Endothelial cell of umbilical vein (primary cell): ENCODE data around the gene DYNC1H1. TPM values are rescaled to one million over a fixed set of nuclear protein-coding genes. Genes with fewer than 3 reads are reported as not detected.

Experiments used
- BruUV-seq: library from RNA; stranded (reverse); fragments of 400-500 nt; replicated peaks from 2 replicates; lab custom pipeline; 2021; lab: Mats Ljungman, UMichigan
- CTCF ChIA-PET: fragments of 300-600, 350-600 bp; sonication (Branson Sonifier 250); formaldehyde crosslinking; loops from one replicate; lab custom pipeline; 2021; ENCODE audit warnings: antibody characterized with exemption, inconsistent platforms; lab: Charles Lee
- POLR2A ChIA-PET: fragments of 300-600, 350-600 bp; sonication (Branson Sonifier 250); formaldehyde crosslinking; loops from one replicate; lab custom pipeline; 2021; ENCODE audit warnings: antibody characterized with exemption, inconsistent platforms; lab: Charles Lee
- DNase-seq: peaks from one replicate; pipeline ENCODE4 v3.0.0-alpha.2; 2011; ENCODE audit warnings: low read depth, low spot score
- FAIRE-seq: peaks from 2 replicates; lab custom pipeline; 2011; peaks lifted over from hg19 to GRCh38; lab: Jason Lieb, UNC
- H2AFZ ChIP-seq: 2 replicates; pipeline ENCODE4 v1.6.0; 2012; ENCODE audit warnings: low read depth, low read length, control low read depth, inconsistent platforms
- H3K27ac ChIP-seq: 2 replicates; pipeline ENCODE4 v1.5.1; 2011; ENCODE audit warnings: low read depth, mild to moderate bottlenecking, control low read depth, low read length, moderate library complexity; ENCODE audit not compliant: insufficient read depth
- H3K27me3 ChIP-seq, 2 experiments: 2 replicates each; pipeline versions ENCODE4 v1.6.0 to v1.6.1; 2011; ENCODE audit warnings: low read length in 2 of 2, mixed read lengths in 1 of 2; ENCODE audit not compliant: control insufficient read depth in 2 of 2, insufficient read depth in 2 of 2
- H3K36me3 ChIP-seq, 2 experiments: 2 replicates in 1 of 2; 3 replicates in 1 of 2; pipeline ENCODE4 v1.5.1; 2011; ENCODE audit warnings: low read length in 2 of 2, mild to moderate bottlenecking in 1 of 2, moderate library complexity in 1 of 2; ENCODE audit not compliant: control insufficient read depth in 2 of 2, insufficient read depth in 2 of 2; ENCODE audit errors: extremely low read depth in 1 of 2
- H3K4me1 ChIP-seq: 3 replicates; pipeline ENCODE4 v1.5.1; 2011; ENCODE audit warnings: mild to moderate bottlenecking, low read length; ENCODE audit not compliant: control insufficient read depth, insufficient read depth; ENCODE audit errors: extremely low read depth
- H3K4me2 ChIP-seq: 2 replicates; pipeline ENCODE4 v1.6.1; 2011; ENCODE audit warnings: low read length, control low read depth, mixed read lengths; ENCODE audit not compliant: insufficient read depth
- H3K4me3 ChIP-seq, 3 experiments: fragments of 200-600 bp in 1 of 3; sonication (generic), shearing (Covaris generic) in 1 of 3; replicated peaks in 1 of 3; 2 replicates each; pipeline ENCODE4 v1.5.1; 2011 to 2016; ENCODE audit warnings: control low read depth in 3 of 3, low read length in 3 of 3, mild to moderate bottlenecking in 2 of 3, inconsistent platforms in 1 of 3, low read depth in 1 of 3, moderate library complexity in 1 of 3; ENCODE audit not compliant: insufficient read depth in 1 of 3
- H3K79me2 ChIP-seq: 2 replicates; pipeline ENCODE4 v1.6.0; 2012; ENCODE audit warnings: low read length, inconsistent platforms; ENCODE audit not compliant: control insufficient read depth, insufficient read depth
- H3K9ac ChIP-seq: replicated peaks from 2 replicates; pipeline ENCODE3; 2011; ENCODE audit warnings: low read length, control low read depth; ENCODE audit not compliant: insufficient read depth; ENCODE audit errors: extremely low read depth
- H3K9me1 ChIP-seq: replicated peaks from 3 replicates; pipeline ENCODE4 v1.6.0; 2011; ENCODE audit warnings: mild to moderate bottlenecking, low read length; ENCODE audit not compliant: control insufficient read depth, insufficient read depth; ENCODE audit errors: extremely low read depth
- H3K9me3 ChIP-seq: replicated peaks from 2 replicates; pipeline ENCODE4 v1.5.1; 2012; ENCODE audit warnings: low read length, inconsistent platforms; ENCODE audit not compliant: control insufficient read depth, insufficient read depth
- H4K20me1 ChIP-seq: replicated peaks from 2 replicates; pipeline ENCODE3; 2011; ENCODE audit warnings: mild to moderate bottlenecking, low read length; ENCODE audit not compliant: control insufficient read depth, insufficient read depth; ENCODE audit errors: extremely low read depth
- EZH2 ChIP-seq: IDR thresholded peaks from 2 replicates; pipeline ENCODE4 v1.6.1; 2012; ENCODE audit warnings: borderline replicate concordance, low read depth, mild to moderate bottlenecking, moderate library complexity, low read length, inconsistent platforms; ENCODE audit not compliant: severe bottlenecking
- FOS ChIP-seq: IDR thresholded peaks from 2 replicates; pipeline ENCODE4 v1.6.1; 2011; ENCODE audit warnings: mild to moderate bottlenecking, low read length, moderate library complexity, borderline replicate concordance; ENCODE audit not compliant: insufficient read depth
- GATA2 ChIP-seq: IDR thresholded peaks from 2 replicates; pipeline ENCODE4 v1.7.0; 2011; ENCODE audit warnings: low read depth, mild to moderate bottlenecking, moderate library complexity, mixed read lengths, low read length; ENCODE audit not compliant: insufficient read length, insufficient read depth
- JUN ChIP-seq: IDR thresholded peaks from 2 replicates; pipeline ENCODE4 v1.6.1; 2011; ENCODE audit warnings: borderline replicate concordance, low read depth; ENCODE audit not compliant: insufficient read length, insufficient read depth
- MYC ChIP-seq: IDR thresholded peaks from one replicate; pipeline ENCODE4 v1.6.1; 2011; ENCODE audit warnings: mild to moderate bottlenecking, low read depth, low read length
- POLR2A ChIP-seq: IDR thresholded peaks from 2 replicates; pipeline ENCODE4 v1.6.1; 2012; ENCODE audit warnings: low read depth, mild to moderate bottlenecking, control low read depth, low read length
- POLR2AphosphoS5 ChIP-seq: IDR thresholded peaks from 2 replicates; pipeline ENCODE4 v1.6.1; 2012; ENCODE audit warnings: low read depth, mild to moderate bottlenecking, control low read depth, low read length, moderate library complexity; ENCODE audit not compliant: insufficient read depth
- dilution Hi-C: fragments of 300-500 bp; cut with MboI; formaldehyde crosslinking; loops from one replicate; pipeline ENCODE4 v1.15.0; 2019; ENCODE audit warnings: low sequenced_read_pairs; ENCODE audit not compliant: extremely low pct_ligation_motif_present
- intact Hi-C: fragments of 100-400 bp; cut with micrococcal nuclease; formaldehyde crosslinking; loops from one replicate; pipeline ENCODE4 v1.10.0; 2022
- polyA plus RNA-seq, 4 experiments: library from polyadenylated mRNA; depleted of rRNA in 3 of 4; stranded (reverse) in 3 of 4; unstranded in 1 of 4; fragments of >200 nt; gene quantifications; 2 replicates each; pipeline versions ENCODE4 v1.2.1 to v1.2.3, GENCODE V29; 2011 to 2012; ENCODE audit warnings: missing spikeins in 1 of 4
- total RNA-seq: library from RNA; stranded (reverse); gene quantifications from 2 replicates; pipeline ENCODE4 v1.2.3, GENCODE V29; 2021
- TF ChIP-seq, protein P1 (sequence below), 2 donors: IDR thresholded peaks; 1 replicate in 1 of 2; 2 replicates in 1 of 2; pipeline ENCODE4 v1.5.1; 2011; ENCODE audit warnings: low read length in 2 of 2, mild to moderate bottlenecking in 2 of 2, moderate library complexity in 2 of 2, control low read depth in 1 of 2, inconsistent platforms in 1 of 2, low read depth in 1 of 2; ENCODE audit not compliant: insufficient read depth in 1 of 2; ENCODE audit errors: extremely low read depth in 1 of 2
- TF ChIP-seq, protein P2 (sequence below): IDR thresholded peaks from 2 replicates; pipeline ENCODE4 v1.6.1; 2011; ENCODE audit not compliant: insufficient read depth, insufficient read length

Gene DYNC1H1
- total and polyA plus RNA-seq, 2 donors (not counting 3 experiments of a cell fraction or from before 2014, with no cell fraction given) = 254 to 648 TPM

DNA sequence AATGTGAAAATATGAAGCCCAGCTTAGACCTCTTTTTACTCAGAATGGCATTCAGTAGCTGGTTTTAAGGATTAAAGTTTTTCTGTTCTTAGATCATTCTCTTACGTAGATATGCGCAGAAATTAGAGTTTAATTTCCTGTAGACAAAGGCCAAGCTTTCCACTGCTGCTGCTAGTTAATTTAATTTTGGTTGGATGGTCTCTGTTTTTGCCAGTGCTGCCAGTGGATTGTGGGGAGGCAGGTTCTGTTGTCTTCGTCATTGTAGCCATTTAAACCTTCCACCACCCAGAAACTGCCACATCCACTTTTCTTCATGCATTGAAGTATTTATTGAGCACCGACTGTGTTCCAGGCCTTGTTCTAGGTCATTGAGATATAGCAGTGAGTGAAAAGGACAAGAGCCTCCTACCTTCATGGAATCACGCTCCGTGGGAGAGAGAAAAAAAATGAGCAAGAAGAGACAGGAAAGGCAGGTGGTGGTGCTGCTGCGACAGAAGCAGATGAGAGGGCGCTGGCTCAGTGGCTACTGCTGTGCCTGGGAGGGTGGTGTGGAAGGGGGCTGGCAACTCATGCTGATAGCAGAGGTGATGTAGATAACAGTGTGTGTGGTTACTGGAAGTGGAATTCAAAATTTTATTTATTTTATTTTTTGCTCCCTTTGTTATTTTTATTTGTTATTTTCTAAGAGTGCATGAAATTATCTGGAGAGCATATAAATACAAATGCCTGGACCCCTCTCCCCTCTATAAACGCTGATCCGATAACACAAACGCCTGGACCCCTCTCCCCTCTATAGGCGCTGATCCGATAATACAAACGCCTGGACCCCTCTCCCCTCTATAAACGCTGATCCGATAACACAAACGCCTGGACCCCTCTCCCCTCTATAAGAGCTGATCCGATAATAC, 33.3 kb downstream of the DYNC1H1 start:
- H3K27ac ChIP-seq = no peak overlapping the region
- no peak for FAIRE-seq
- H4K20me1 ChIP-seq = no peaks in the 10 kb centered on the region
- H3K9me1 ChIP-seq = no peaks in the 10 kb centered on the region
- BruUV-seq = no TSS peak
- H3K9me3 ChIP-seq = no peaks in the 10 kb centered on the region
- no peaks in the 10 kb centered on the region for H3K4me1 ChIP-seq
- DNase-seq = no peak
- CTCF ChIA-PET = no interaction called here
- dilution Hi-C loops = no loop called here
- H3K27me3 ChIP-seq = no peaks in the 10 kb centered on the region
- no peak overlapping the region for H3K9ac ChIP-seq
- no peak overlapping the region for H3K4me2 ChIP-seq
- H3K79me2 ChIP-seq = peaks cover 5% of the 10 kb centered on the region
- H3K4me3 ChIP-seq = no peak overlapping the region
- POLR2A ChIA-PET = no interaction called here
- intact Hi-C loops = no loop called here
- TF ChIP-seq EZH2 (no peak), JUN (no peak)
- H3K36me3 ChIP-seq = peaks cover 48 to 60% of the 10 kb centered on the region in 2 experiments
- H2AFZ ChIP-seq = no peak overlapping the region

DNA sequence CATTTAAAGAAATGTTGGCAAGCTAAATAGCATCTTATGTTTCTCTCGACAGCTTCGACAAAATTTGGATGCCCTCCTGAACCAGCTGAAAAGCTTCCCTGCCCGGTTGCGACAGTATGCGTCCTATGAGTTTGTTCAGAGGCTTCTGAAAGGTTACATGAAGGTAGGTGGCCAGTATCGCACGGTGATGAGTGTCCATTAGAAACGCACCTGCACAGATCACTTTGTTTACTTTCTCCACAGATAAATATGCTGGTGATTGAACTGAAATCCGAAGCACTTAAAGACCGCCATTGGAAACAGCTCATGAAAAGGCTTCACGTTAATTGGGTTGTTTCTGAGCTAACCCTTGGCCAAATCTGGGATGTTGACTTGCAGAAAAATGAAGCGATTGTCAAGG, 36.5 kb downstream of the DYNC1H1 start:
- H3K79me2 ChIP-seq = peaks cover 3% of the 10 kb centered on the region
- no peak for DNase-seq
- POLR2A ChIA-PET = no interaction called here
- no peaks in the 10 kb centered on the region for H3K4me1 ChIP-seq
- no peaks in the 10 kb centered on the region for H3K27me3 ChIP-seq
- no peak overlapping the region for H3K4me3 ChIP-seq
- H3K9me3 ChIP-seq = no peaks in the 10 kb centered on the region
- H3K9ac ChIP-seq = no peak overlapping the region
- H3K9me1 ChIP-seq = no peaks in the 10 kb centered on the region
- H4K20me1 ChIP-seq = no peaks in the 10 kb centered on the region
- TF ChIP-seq POLR2AphosphoS5 (no peak), FOS (no peak), JUN (no peak), POLR2A (no peak), MYC (no peak), GATA2 (no peak), EZH2 (no peak)
- TF ChIP-seq, protein P1, sequence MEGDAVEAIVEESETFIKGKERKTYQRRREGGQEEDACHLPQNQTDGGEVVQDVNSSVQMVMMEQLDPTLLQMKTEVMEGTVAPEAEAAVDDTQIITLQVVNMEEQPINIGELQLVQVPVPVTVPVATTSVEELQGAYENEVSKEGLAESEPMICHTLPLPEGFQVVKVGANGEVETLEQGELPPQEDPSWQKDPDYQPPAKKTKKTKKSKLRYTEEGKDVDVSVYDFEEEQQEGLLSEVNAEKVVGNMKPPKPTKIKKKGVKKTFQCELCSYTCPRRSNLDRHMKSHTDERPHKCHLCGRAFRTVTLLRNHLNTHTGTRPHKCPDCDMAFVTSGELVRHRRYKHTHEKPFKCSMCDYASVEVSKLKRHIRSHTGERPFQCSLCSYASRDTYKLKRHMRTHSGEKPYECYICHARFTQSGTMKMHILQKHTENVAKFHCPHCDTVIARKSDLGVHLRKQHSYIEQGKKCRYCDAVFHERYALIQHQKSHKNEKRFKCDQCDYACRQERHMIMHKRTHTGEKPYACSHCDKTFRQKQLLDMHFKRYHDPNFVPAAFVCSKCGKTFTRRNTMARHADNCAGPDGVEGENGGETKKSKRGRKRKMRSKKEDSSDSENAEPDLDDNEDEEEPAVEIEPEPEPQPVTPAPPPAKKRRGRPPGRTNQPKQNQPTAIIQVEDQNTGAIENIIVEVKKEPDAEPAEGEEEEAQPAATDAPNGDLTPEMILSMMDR (IDR thresholded peaks at IDR 0.05; ENCODE audit: extremely low read depth in 1 of 2, insufficient read depth in 1 of 2, low read depth in 1 of 2, low read length in 2 of 2) = no peak
- TF ChIP-seq, protein P2, sequence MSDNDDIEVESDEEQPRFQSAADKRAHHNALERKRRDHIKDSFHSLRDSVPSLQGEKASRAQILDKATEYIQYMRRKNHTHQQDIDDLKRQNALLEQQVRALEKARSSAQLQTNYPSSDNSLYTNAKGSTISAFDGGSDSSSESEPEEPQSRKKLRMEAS = no peak
- no peak overlapping the region for H3K27ac ChIP-seq
- H3K4me2 ChIP-seq = no peak overlapping the region
- no peak overlapping the region for H2AFZ ChIP-seq
- no peak for FAIRE-seq
- peaks cover 41 to 59% of the 10 kb centered on the region in 2 experiments for H3K36me3 ChIP-seq
- CTCF ChIA-PET = no interaction called here
- intact Hi-C loops = no loop called here
- dilution Hi-C loops = no loop called here
- TSS peak; percentile 35 for BruUV-seq
